ENCODE data around the gene MRPL58.

The MRPL58 gene

GRCh38 chr17:75067856-75068255 is 55.4 kb downstream of the MRPL58 start:
- POLR2A ChIA-PET, result no interaction called here
- DNase-seq (ENCODE audit: low read depth, low spot score), result no peak
- CTCF ChIA-PET, result interaction anchor here (1.5 to 3.7 kb wide), 3 partner anchors 37 to 63 kb away, joined by 5 to 25 read pairs (median 19); partner anchors contain the start of gene NT5C
- H3K4me3 ChIP-seq (ENCODE audit: low read depth, low read length), result no peak overlapping the region
- no peak for TF ChIP-seq CTCF (IDR thresholded peaks at IDR 0.05; ENCODE audit: insufficient read depth, low read length, missing control alignments)

GRCh38 chr17:75068750-75069149 is 56.3 kb downstream of the MRPL58 start:
- no peak for TF ChIP-seq CTCF (IDR thresholded peaks at IDR 0.05; ENCODE audit: insufficient read depth, low read length, missing control alignments)
- CTCF ChIA-PET, result interaction anchor here (0.7 to 11.0 kb wide), 10 partner anchors 8 to 896 kb away, joined by 3 to 115 read pairs (median 8); partner anchors contain the start of gene NT5C
- POLR2A ChIA-PET, result no interaction called here
- H3K4me3 ChIP-seq (ENCODE audit: low read depth, low read length), result no peak overlapping the region
- no peak for DNase-seq (ENCODE audit: low read depth, low spot score)

GRCh38 chr17:75069783-75070182 is 57.3 kb downstream of the MRPL58 start:
- ChIA-PET CTCF (interaction anchor here (0.8 to 11.0 kb wide), 13 partner anchors 9 to 342 kb away, joined by 3 to 115 read pairs (median 10); partner anchors contain the start of genes ARMC7, NT5C and SLC16A5), POLR2A (no interaction called here)
- TF ChIP-seq CTCF (IDR thresholded peaks at IDR 0.05; ENCODE audit: insufficient read depth, low read length, missing control alignments), result peak; percentile 36
- no peak overlapping the region for H3K4me3 ChIP-seq (ENCODE audit: low read depth, low read length)
- no peak for DNase-seq (ENCODE audit: low read depth, low spot score)

Data from AG04449 (cell line).